GM06990 (cell line): ENCODE results near the gene ZNF536.

Source experiments
- DNase-seq: peaks from one replicate; pipeline ENCODE4 v3.0.0-alpha.2; 2011; ENCODE audit not compliant: insufficient read length; ENCODE audit errors: extremely low read depth
- H3K27me3 ChIP-seq: replicated peaks from 2 replicates; pipeline ENCODE4 v1.6.0; 2011; ENCODE audit warnings: low read length; ENCODE audit not compliant: control insufficient read depth, insufficient read depth
- H3K36me3 ChIP-seq: 2 replicates; pipeline ENCODE4 v1.5.1; 2011; ENCODE audit warnings: low read length; ENCODE audit not compliant: control insufficient read depth, insufficient read depth
- H3K4me3 ChIP-seq: replicated peaks from 2 replicates; pipeline ENCODE4 v1.5.1; 2011; ENCODE audit warnings: low read depth, mild to moderate bottlenecking, control low read depth, low read length
- TF ChIP-seq, protein P1 (sequence below): IDR thresholded peaks from 2 replicates; pipeline ENCODE4 v1.5.1; 2011; ENCODE audit warnings: low read length, control low read depth, mild to moderate bottlenecking, inconsistent platforms; ENCODE audit not compliant: insufficient read depth, poor library complexity, severe bottlenecking

ZNF536 gene

GRCh38 chr19:30545752-30546151, 173.6 kb downstream of the ZNF536 start:
- no peaks in the 10 kb centered on the region for H3K36me3 ChIP-seq
- H3K27me3 ChIP-seq: no peaks in the 10 kb centered on the region
- DNase-seq: no peak
- TF ChIP-seq, protein P1, sequence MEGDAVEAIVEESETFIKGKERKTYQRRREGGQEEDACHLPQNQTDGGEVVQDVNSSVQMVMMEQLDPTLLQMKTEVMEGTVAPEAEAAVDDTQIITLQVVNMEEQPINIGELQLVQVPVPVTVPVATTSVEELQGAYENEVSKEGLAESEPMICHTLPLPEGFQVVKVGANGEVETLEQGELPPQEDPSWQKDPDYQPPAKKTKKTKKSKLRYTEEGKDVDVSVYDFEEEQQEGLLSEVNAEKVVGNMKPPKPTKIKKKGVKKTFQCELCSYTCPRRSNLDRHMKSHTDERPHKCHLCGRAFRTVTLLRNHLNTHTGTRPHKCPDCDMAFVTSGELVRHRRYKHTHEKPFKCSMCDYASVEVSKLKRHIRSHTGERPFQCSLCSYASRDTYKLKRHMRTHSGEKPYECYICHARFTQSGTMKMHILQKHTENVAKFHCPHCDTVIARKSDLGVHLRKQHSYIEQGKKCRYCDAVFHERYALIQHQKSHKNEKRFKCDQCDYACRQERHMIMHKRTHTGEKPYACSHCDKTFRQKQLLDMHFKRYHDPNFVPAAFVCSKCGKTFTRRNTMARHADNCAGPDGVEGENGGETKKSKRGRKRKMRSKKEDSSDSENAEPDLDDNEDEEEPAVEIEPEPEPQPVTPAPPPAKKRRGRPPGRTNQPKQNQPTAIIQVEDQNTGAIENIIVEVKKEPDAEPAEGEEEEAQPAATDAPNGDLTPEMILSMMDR: no peak
- no peak overlapping the region for H3K4me3 ChIP-seq

GRCh38 chr19:30546332-30546731, 174.1 kb downstream of the ZNF536 start:
- no peak for DNase-seq
- Histone ChIP-seq H3K36me3 (no peaks in the 10 kb centered on the region), H3K4me3 (no peak overlapping the region), H3K27me3 (no peaks in the 10 kb centered on the region)
- TF ChIP-seq, protein P1: no peak

GRCh38 chr19:30547246-30547645, 175.1 kb downstream of the ZNF536 start:
- no peak for DNase-seq
- Histone ChIP-seq H3K4me3 (no peak overlapping the region), H3K36me3 (no peaks in the 10 kb centered on the region), H3K27me3 (no peaks in the 10 kb centered on the region)
- TF ChIP-seq, protein P1: no peak

DNA sequence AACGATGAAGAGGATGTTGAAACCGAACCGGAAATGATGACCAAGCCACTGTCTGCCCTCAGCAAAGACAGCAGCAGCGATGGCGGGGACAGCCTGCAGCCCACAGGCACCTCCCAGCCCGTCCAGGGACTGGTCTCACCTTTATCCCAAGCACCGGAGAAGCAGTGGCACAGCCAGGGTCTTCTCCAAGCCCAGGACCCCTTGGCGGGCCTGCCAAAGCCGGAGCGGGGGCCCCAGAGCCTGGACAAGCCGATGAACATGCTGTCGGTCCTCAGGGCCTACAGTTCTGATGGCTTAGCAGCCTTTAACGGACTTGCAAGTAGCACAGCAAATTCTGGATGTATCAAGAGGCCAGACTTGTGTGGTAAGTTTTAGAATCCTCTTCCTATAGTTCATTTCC, 177.0 kb downstream of the ZNF536 start:
- DNase-seq: no peak
- H3K27me3 ChIP-seq: no peaks in the 10 kb centered on the region

DNA sequence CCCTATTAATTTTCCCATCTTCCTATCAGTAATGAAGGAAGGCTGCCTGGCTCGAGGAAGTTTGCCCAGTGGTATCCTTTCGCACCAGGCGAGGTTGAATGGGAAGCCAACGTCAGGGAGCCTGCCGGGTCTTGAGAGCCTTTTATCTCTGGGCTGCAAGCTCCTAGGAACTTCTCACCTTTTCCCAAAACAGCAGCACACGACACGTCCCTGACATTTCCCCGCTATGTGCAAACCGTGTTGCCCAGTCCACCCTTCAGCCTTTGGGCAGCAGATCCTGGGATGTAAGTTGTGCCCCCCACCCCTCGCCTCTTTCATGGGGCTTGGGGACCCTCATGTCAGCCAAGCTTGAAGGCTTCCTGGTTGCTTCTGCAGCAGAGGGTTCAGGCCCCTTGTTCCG, 179.1 kb downstream of the ZNF536 start:
- Histone ChIP-seq H3K36me3 (no peaks in the 10 kb centered on the region), H3K4me3 (no peak overlapping the region), H3K27me3 (no peaks in the 10 kb centered on the region)
- no peak for DNase-seq
- TF ChIP-seq, protein P1: no peak

More for the DNA sequence above, 177.0 kb downstream of the ZNF536 start:
- Histone ChIP-seq H3K4me3 (no peak overlapping the region), H3K36me3 (no peaks in the 10 kb centered on the region)
- TF ChIP-seq, protein P1: no peak

DNA sequence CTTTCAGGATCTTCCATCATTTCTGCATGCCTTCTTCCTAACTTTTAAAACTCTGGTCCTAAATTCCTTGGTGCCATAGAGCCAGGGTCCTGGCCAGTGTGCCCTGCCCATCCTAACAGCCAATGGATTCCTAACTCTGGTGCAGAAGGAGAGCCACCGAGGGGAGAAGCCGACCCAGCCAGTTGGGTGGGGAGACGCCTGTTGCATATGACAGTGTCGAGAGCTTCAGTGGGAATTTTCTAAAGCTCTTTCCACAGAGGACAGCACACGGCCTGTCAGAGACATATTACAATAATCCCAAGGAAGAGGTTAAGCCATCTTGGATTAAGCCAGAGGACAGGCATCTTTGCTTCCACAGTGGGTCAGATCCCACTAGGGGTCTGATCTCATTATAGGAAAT, 180.4 kb downstream of the ZNF536 start:
- H3K27me3 ChIP-seq: no peaks in the 10 kb centered on the region
- DNase-seq: no peak
- TF ChIP-seq, protein P1: no peak
- H3K4me3 ChIP-seq: no peak overlapping the region
- H3K36me3 ChIP-seq: no peaks in the 10 kb centered on the region
